OCI-LY3 (cell line): Measurements from ENCODE around the gene TSPAN5.

ENCODE experiments used
- CTCF ChIP-seq: fragments of 200-600, 300-600 bp; sonication (generic); IDR thresholded peaks from 2 replicates; pipeline ENCODE4 v1.5.1; 2014; ENCODE audit warnings: antibody characterized with exemption, low read length, low read depth
- EZH2phosphoT487 ChIP-seq: fragments of 200-600 bp; shearing (Covaris generic); IDR thresholded peaks from 2 replicates; pipeline ENCODE4 v1.6.1; 2018; ENCODE audit warnings: antibody characterized with exemption, mixed run types, low read depth

GRCh38 chr4:98506462-98507132, 151.8 kb downstream of the TSPAN5 start:
- TF ChIP-seq CTCF (peak; percentile 60), EZH2phosphoT487 (no peak)
